ENCODE results near the gene FCER2.

Gene FCER2

GRCh38 chr19:7699417-7700401 is 2.2 kb downstream of the FCER2 start:
- DNase-seq = peak; percentile 70

- DNase-seq = no peak
These were observed 2.9 kb downstream of the FCER2 start for GRCh38 chr19:7699003-7699402.

GRCh38 chr19:7698583-7698982 is 3.3 kb downstream of the FCER2 start:
- no peak for DNase-seq

- DNase-seq = no peak
These were observed 4.1 kb downstream of the FCER2 start for GRCh38 chr19:7697721-7698287.

- DNase-seq = no peak
These were observed 7.4 kb downstream of the FCER2 start for GRCh38 chr19:7694499-7694898.

- DNase-seq = peak; percentile 34
These were observed 9.4 kb downstream of the FCER2 start for GRCh38 chr19:7692417-7693088.

GRCh38 chr19:7691497-7691896 is 10.4 kb downstream of the FCER2 start:
- DNase-seq = peak; percentile 38

- DNase-seq = no peak
These were observed 11.1 kb downstream of the FCER2 start for GRCh38 chr19:7690779-7691258.

GRCh38 chr19:7689165-7689564 is 12.8 kb downstream of the FCER2 start:
- DNase-seq = no peak

- DNase-seq = no peak
These were observed 14.8 kb downstream of the FCER2 start for GRCh38 chr19:7687177-7687576.

GRCh38 chr19:7685546-7686445 is 16.1 kb downstream of the FCER2 start:
- no peak for DNase-seq

- no peak for DNase-seq
These were observed 19.6 kb downstream of the FCER2 start for GRCh38 chr19:7682175-7682855.

- DNase-seq = peak; percentile 91
These were observed 20.4 kb downstream of the FCER2 start for GRCh38 chr19:7681340-7682174.

- peak; percentile 84 for DNase-seq
These were observed 21.2 kb downstream of the FCER2 start, which contains the start of gene TRAPPC5 for GRCh38 chr19:7680606-7681339. TRAPPC5 (plus strand) TSS chr19:7680833; CDS start chr19:7682254, 1,421 bp downstream.

GRCh38 chr19:7679771-7680605 is 21.9 kb downstream of the FCER2 start:
- DNase-seq = no peak

- peak; percentile 80 for DNase-seq
These were observed 22.8 kb downstream of the FCER2 start for GRCh38 chr19:7678971-7679751.

GRCh38 chr19:7677669-7678311 is 24.1 kb downstream of the FCER2 start:
- DNase-seq = no peak

- no peak for DNase-seq
These were observed 25.1 kb downstream of the FCER2 start, which contains the start of gene MCEMP1 for GRCh38 chr19:7676854-7677253. MCEMP1 (plus strand) TSS chr19:7677090; CDS start chr19:7677121, 31 bp downstream.

Data from stimulated activated CD4-positive, alpha-beta T cell treated with anti-CD3 and anti-CD28 coated beads, Interleukin-1b, Interleukin-23, amount 100 ng/mL, for 48 hours (primary cell).